ENCODE results near the gene RPS15.
A peak's percentile ranks its signal among the peaks of the same experiment; 100 is the strongest.

DNA sequence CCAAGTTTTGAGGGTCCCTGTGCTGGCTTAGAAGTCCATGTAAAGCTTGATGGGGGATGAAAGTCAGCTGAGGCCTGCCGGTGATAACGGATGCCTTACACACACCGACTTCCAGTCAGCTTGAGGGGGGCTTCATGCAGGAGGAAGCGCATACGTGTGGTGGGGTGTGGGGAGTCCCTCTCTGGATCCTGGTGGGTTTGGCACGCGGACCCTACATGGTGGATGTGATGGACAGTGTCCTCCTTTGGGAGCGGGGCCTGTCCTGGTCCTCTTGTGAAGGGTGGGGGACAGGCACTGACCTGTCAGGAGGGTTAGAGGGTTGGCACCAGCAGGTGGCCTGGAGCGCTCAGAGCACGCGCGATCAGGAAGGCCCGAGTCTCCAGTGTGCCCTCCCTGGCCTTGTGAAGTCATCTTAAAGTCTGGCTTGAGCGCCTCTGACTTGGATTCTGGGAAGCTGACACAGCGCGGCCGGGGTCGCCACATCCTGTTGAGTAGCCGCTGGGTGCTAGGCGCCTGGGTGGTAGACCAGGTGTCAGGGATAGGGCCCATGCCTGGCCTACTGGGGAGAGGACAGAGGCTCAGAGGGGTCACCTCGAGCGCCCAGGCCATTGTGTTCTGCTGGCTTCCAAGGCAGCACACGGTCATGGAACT, 27.9 kb upstream of the RPS15 start:
- peak in 1 of 2 donors; percentile 37 for TF ChIP-seq POLR2AphosphoS5 (IDR thresholded peaks at IDR 0.05)
- TF ChIP-seq, protein P1, sequence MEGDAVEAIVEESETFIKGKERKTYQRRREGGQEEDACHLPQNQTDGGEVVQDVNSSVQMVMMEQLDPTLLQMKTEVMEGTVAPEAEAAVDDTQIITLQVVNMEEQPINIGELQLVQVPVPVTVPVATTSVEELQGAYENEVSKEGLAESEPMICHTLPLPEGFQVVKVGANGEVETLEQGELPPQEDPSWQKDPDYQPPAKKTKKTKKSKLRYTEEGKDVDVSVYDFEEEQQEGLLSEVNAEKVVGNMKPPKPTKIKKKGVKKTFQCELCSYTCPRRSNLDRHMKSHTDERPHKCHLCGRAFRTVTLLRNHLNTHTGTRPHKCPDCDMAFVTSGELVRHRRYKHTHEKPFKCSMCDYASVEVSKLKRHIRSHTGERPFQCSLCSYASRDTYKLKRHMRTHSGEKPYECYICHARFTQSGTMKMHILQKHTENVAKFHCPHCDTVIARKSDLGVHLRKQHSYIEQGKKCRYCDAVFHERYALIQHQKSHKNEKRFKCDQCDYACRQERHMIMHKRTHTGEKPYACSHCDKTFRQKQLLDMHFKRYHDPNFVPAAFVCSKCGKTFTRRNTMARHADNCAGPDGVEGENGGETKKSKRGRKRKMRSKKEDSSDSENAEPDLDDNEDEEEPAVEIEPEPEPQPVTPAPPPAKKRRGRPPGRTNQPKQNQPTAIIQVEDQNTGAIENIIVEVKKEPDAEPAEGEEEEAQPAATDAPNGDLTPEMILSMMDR (IDR thresholded peaks at IDR 0.05) = no peak

Data from upper lobe of left lung (tissue), 4 donors.